HepG2 (cell line): Measurements from ENCODE around the gene SNX27. TPM values are rescaled to one million over a fixed set of nuclear protein-coding genes. Genes with fewer than 3 reads are reported as not detected.

Source experiments
- BCL3 ChIP-seq: sonication (generic); formaldehyde crosslinking; IDR thresholded peaks from 2 replicates; pipeline ENCODE4 v1.5.1; 2020; ENCODE audit warnings: mild to moderate bottlenecking, missing genetic modification reagents, moderate library complexity
- ESRRA ChIP-seq: sonication (generic); formaldehyde crosslinking; IDR thresholded peaks from 2 replicates; pipeline ENCODE4 v1.5.1; 2020; ENCODE audit warnings: mild to moderate bottlenecking, low read depth, missing genetic modification reagents
- FOXO1 ChIP-seq: sonication (generic); formaldehyde crosslinking; IDR thresholded peaks from 2 replicates; pipeline ENCODE4 v1.4.0; 2020; ENCODE audit warnings: missing genetic modification reagents
- GFI1 ChIP-seq: sonication (generic); formaldehyde crosslinking; IDR thresholded peaks from 2 replicates; pipeline ENCODE4 v1.5.0; 2020; ENCODE audit warnings: missing genetic modification reagents, mild to moderate bottlenecking, borderline replicate concordance
- HOXA9 ChIP-seq: sonication (generic); formaldehyde crosslinking; IDR thresholded peaks from 2 replicates; pipeline ENCODE4 v1.8.1; 2022; ENCODE audit warnings: missing genetic modification reagents, mild to moderate bottlenecking, moderate library complexity, borderline replicate concordance
- RBAK ChIP-seq: sonication (generic); formaldehyde crosslinking; IDR thresholded peaks from 2 replicates; pipeline ENCODE4 v1.5.1; 2020; ENCODE audit warnings: mild to moderate bottlenecking, missing genetic modification reagents
- RBFOX2 ChIP-seq: fragments of 200-400 bp; formaldehyde crosslinking; IDR thresholded peaks from 2 replicates; pipeline ENCODE4 v1.6.1; 2017; ENCODE audit warnings: low read depth, mild to moderate bottlenecking, low read length
- RNF2 ChIP-seq: fragments of 450-650 bp; conservative IDR thresholded peaks from 2 replicates; pipeline ENCODE4 v1.6.1; 2016; ENCODE audit warnings: low read depth
- SMAD1 ChIP-seq: sonication (generic); formaldehyde crosslinking; IDR thresholded peaks from 2 replicates; pipeline ENCODE4 v1.4.0; 2020; ENCODE audit warnings: missing genetic modification reagents, low read depth, mild to moderate bottlenecking, borderline replicate concordance
- TBP ChIP-seq: sonication (generic); formaldehyde crosslinking; IDR thresholded peaks from 2 replicates; pipeline ENCODE4 v1.5.0; 2020; ENCODE audit warnings: missing genetic modification reagents
- ZBTB7A ChIP-seq: sonication (generic); formaldehyde crosslinking; IDR thresholded peaks from 2 replicates; pipeline ENCODE4 v1.8.0; 2022; ENCODE audit warnings: mild to moderate bottlenecking, missing genetic modification reagents
- ZNF407 ChIP-seq: sonication (generic); formaldehyde crosslinking; IDR thresholded peaks from one replicate; pipeline ENCODE4 v1.5.1; 2020; ENCODE audit warnings: mild to moderate bottlenecking, missing genetic modification reagents; ENCODE audit errors: not compliant biosample characterization
- ZNF430 ChIP-seq: sonication (generic); formaldehyde crosslinking; IDR thresholded peaks from 2 replicates; pipeline ENCODE4 v1.9.0; 2021; ENCODE audit warnings: mild to moderate bottlenecking, missing genetic modification reagents
- ZNF574 ChIP-seq: sonication (generic); formaldehyde crosslinking; IDR thresholded peaks from 2 replicates; pipeline ENCODE4 v1.4.0; 2020; ENCODE audit warnings: missing genetic modification reagents
- ZNF644 ChIP-seq: IDR thresholded peaks from 2 replicates; pipeline ENCODE4 v1.6.1; 2016; ENCODE audit warnings: low read depth
- ZSCAN30 ChIP-seq: sonication (generic); formaldehyde crosslinking; IDR thresholded peaks from 2 replicates; pipeline ENCODE4 v1.5.0; 2020; ENCODE audit warnings: mild to moderate bottlenecking, missing genetic modification reagents
- polyA plus RNA-seq, 8 experiments: library from polyadenylated mRNA; depleted of rRNA in 3 of 8; stranded (reverse) in 7 of 8; unstranded in 1 of 8; fragments of >200 nt; fragmentation: Illumina TruSeq in 4 of 8; extraction: Trizol in 4 of 8; gene quantifications; 2 replicates each; pipeline versions ENCODE4 v1.2.1 to v1.2.3, GENCODE V29; 2011 to 2016; ENCODE audit warnings: low read depth in 4 of 8, missing spikeins in 1 of 8, mixed read lengths in 1 of 8; ENCODE audit not compliant: insufficient read depth in 1 of 8
- total RNA-seq, 5 experiments: library from RNA; depleted of rRNA; stranded (reverse); fragments of >200 nt; fragmentation: Illumina TruSeq; extraction: Trizol; gene quantifications; 2 replicates each; pipeline ENCODE4 v1.2.3, GENCODE V29; 2016; ENCODE audit warnings: low read depth in 1 of 5

SNX27 gene
- total and polyA plus RNA-seq, 2 of the 13 experiments (the other 11 are each of a cell fraction or from before 2014, with no cell fraction given), result 14.4 to 17.8 TPM

- peak; percentile 66; the same call in 1 of the 2 replicates for TF ChIP-seq BCL3 (CRISPR knock-in tag)
- TF ChIP-seq ZNF430 (CRISPR knock-in tag), result 0 out of 2 replicates have a peak, but pooled peaks have one; percentile 45
- TF ChIP-seq TBP (CRISPR knock-in tag), result no peak
- TF ChIP-seq GFI1 (CRISPR knock-in tag), result peak; percentile 33; the same call in 1 of the 2 replicates
- TF ChIP-seq ZNF407 (CRISPR knock-in tag), result peak; percentile 17
- TF ChIP-seq RNF2, result 0 out of 2 replicates have a peak, but pooled peaks have one; percentile 45
- TF ChIP-seq FOXO1 (CRISPR knock-in tag), result peak; percentile 23; the same call in 1 of the 2 replicates
- no peak for TF ChIP-seq ZNF644 (CRISPR knock-in tag)
- peak; percentile 91 for TF ChIP-seq ZNF574 (CRISPR knock-in tag)
- 0 out of 2 replicates have a peak, but pooled peaks have one; percentile 16 for TF ChIP-seq SMAD1 (CRISPR knock-in tag)
- TF ChIP-seq ESRRA (CRISPR knock-in tag), result no peak; the same call in 1 of the 2 replicates
- TF ChIP-seq RBFOX2, result peak; percentile 85
- no peak for TF ChIP-seq RBAK (CRISPR knock-in tag)
- no peak; the same call in 1 of the 2 replicates for TF ChIP-seq ZSCAN30 (CRISPR knock-in tag)
- TF ChIP-seq ZBTB7A, result peak; percentile 80; the same call in 1 of the 2 replicates
- TF ChIP-seq HOXA9, result no peak
These were observed at the start of gene SNX27 (continued) for GRCh38 chr1:151611832-151612500.
